H1 (cell line): Measurements from ENCODE around the gene GAS6.

Experiments
- CBX5 ChIP-seq: fragments of 300-800, 300-1000 bp; sonication (generic); IDR thresholded peaks from 2 replicates; pipeline ENCODE4 v1.7.1; 2016; ENCODE audit warnings: antibody characterized with exemption, low read length, low read depth
- POLR2A ChIP-seq, 2 experiments: IDR thresholded peaks; 1 replicate in 1 of 2; 2 replicates in 1 of 2; pipeline ENCODE4 v1.6.1; 2011; ENCODE audit warnings: low read depth in 2 of 2, low read length in 2 of 2, mild to moderate bottlenecking in 2 of 2; ENCODE audit errors: control extremely low read depth in 1 of 2
- TF ChIP-seq, protein P1 (sequence below), 3 experiments: IDR thresholded peaks; 1 replicate in 2 of 3; 2 replicates in 1 of 3; pipeline versions ENCODE4 v1.5.1 to v1.6.1; 2011; ENCODE audit warnings: low read length in 3 of 3, mild to moderate bottlenecking in 3 of 3, inconsistent platforms in 2 of 3, low read depth in 1 of 3, moderate library complexity in 1 of 3; ENCODE audit not compliant: insufficient read depth in 1 of 3; ENCODE audit errors: control extremely low read depth in 1 of 3
- TF ChIP-seq, protein P2 (sequence below): IDR thresholded peaks from 2 replicates; pipeline ENCODE4 v1.6.1; 2011; ENCODE audit warnings: low read length, improper control_type of control experiment

DNA sequence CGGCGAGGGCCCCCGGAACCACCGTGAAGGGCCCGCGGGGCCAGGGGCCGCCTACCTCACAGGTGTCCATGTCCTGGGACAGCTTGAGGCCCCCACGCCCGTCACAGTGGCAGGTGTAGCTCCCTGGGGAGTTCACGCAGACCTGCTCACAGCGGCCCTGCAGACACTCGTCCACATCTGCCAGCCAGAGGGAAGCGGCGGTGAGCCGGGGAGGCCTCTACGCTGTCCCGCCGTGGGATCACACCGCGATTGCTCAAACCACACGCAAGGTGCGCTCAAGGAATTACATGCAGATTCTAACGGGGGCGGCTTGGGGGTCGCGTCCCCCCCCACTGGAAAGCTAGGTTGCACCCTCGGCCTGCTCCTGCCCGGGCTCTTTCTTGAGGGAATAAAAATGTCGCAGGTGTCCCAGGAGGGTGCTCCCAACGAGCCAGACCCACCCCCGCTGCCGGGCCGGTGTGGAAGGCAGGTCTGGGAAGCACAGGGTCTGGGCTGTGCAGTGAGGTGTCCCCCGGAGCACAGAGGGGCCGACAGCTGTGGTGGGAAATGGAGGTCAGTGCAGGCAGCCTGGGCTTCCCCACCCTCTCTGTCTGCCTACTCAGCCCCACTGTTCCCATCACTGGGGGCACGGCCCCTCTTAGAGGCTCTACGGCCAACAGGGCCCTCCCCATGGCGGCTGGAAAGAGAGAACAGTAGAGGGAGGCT, 29.2 kb downstream of the GAS6 start:
- TF ChIP-seq, protein P1, sequence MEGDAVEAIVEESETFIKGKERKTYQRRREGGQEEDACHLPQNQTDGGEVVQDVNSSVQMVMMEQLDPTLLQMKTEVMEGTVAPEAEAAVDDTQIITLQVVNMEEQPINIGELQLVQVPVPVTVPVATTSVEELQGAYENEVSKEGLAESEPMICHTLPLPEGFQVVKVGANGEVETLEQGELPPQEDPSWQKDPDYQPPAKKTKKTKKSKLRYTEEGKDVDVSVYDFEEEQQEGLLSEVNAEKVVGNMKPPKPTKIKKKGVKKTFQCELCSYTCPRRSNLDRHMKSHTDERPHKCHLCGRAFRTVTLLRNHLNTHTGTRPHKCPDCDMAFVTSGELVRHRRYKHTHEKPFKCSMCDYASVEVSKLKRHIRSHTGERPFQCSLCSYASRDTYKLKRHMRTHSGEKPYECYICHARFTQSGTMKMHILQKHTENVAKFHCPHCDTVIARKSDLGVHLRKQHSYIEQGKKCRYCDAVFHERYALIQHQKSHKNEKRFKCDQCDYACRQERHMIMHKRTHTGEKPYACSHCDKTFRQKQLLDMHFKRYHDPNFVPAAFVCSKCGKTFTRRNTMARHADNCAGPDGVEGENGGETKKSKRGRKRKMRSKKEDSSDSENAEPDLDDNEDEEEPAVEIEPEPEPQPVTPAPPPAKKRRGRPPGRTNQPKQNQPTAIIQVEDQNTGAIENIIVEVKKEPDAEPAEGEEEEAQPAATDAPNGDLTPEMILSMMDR (IDR thresholded peaks at IDR 0.05; ENCODE audit: control extremely low read depth in 1 of 3, insufficient read depth in 1 of 3, low read depth in 1 of 3, low read length in 3 of 3), result no peak
- no peak for TF ChIP-seq CBX5
- TF ChIP-seq POLR2A (IDR thresholded peaks at IDR 0.05; ENCODE audit: control extremely low read depth in 1 of 2, low read depth in 2 of 2, low read length in 2 of 2), result no peak
- TF ChIP-seq, protein P2, sequence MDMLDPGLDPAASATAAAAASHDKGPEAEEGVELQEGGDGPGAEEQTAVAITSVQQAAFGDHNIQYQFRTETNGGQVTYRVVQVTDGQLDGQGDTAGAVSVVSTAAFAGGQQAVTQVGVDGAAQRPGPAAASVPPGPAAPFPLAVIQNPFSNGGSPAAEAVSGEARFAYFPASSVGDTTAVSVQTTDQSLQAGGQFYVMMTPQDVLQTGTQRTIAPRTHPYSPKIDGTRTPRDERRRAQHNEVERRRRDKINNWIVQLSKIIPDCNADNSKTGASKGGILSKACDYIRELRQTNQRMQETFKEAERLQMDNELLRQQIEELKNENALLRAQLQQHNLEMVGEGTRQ, result no peak
